Measurements from ENCODE around the gene GJD2. TPM values are rescaled to one million over a fixed set of nuclear protein-coding genes. Genes with fewer than 3 reads are reported as not detected.

The GJD2 gene
- total RNA-seq, 1 donor, result not detected

GRCh38 chr15:34759992-34760391, 5.2 kb upstream of the GJD2 start:
- no peak overlapping the region for H3K4me3 ChIP-seq (ENCODE audit: low read depth, low read length)
- no peak for TF ChIP-seq CTCF (IDR thresholded peaks at IDR 0.05; ENCODE audit: insufficient read depth, low read depth, low read length)
- DNase-seq (ENCODE audit: low read depth), result no peak

GRCh38 chr15:34759347-34759746, 4.5 kb upstream of the GJD2 start:
- no peak for DNase-seq (ENCODE audit: low read depth)
- no peak overlapping the region for H3K4me3 ChIP-seq (ENCODE audit: low read depth, low read length)
- TF ChIP-seq CTCF (IDR thresholded peaks at IDR 0.05; ENCODE audit: insufficient read depth, low read depth, low read length), result no peak

GRCh38 chr15:34757262-34757661, 2.5 kb upstream of the GJD2 start:
- H3K4me3 ChIP-seq (ENCODE audit: low read depth, low read length), result no peak overlapping the region
- no peak for DNase-seq (ENCODE audit: low read depth)
- TF ChIP-seq CTCF (IDR thresholded peaks at IDR 0.05; ENCODE audit: insufficient read depth, low read depth, low read length), result no peak

- TF ChIP-seq CTCF (IDR thresholded peaks at IDR 0.05; ENCODE audit: insufficient read depth, low read depth, low read length), result no peak
- H3K4me3 ChIP-seq (ENCODE audit: low read depth, low read length), result no peak overlapping the region
- DNase-seq (ENCODE audit: low read depth), result no peak
These were observed 598 bp upstream of the GJD2 start for GRCh38 chr15:34755419-34755773.

- TF ChIP-seq CTCF (IDR thresholded peaks at IDR 0.05; ENCODE audit: insufficient read depth, low read depth, low read length), result no peak
- no peak overlapping the region for H3K4me3 ChIP-seq (ENCODE audit: low read depth, low read length)
These were observed 612 bp downstream of the GJD2 start for GRCh38 chr15:34754171-34754601.

GRCh38 chr15:34753236-34753894, 1.4 kb downstream of the GJD2 start:
- peak; percentile 64 for DNase-seq (ENCODE audit: low read depth)

More at GRCh38 chr15:34754171-34754601, 612 bp downstream of the GJD2 start:
- no peak for DNase-seq (ENCODE audit: low read depth)

More at GRCh38 chr15:34753236-34753894, 1.4 kb downstream of the GJD2 start:
- no peak overlapping the region for H3K4me3 ChIP-seq (ENCODE audit: low read depth, low read length)
- no peak for TF ChIP-seq CTCF (IDR thresholded peaks at IDR 0.05; ENCODE audit: insufficient read depth, low read depth, low read length)

All from fibroblast of villous mesenchyme (primary cell).